Omental fat pad (tissue), 4 donors: ENCODE data around the gene GPR149. TPM values are rescaled to one million over a fixed set of nuclear protein-coding genes. Genes with fewer than 3 reads are reported as not detected.

Source experiments
- ATAC-seq: fragments of 150-250 bp; one replicate; pipeline ENCODE4 v1.9.1; 2016; ENCODE audit warnings: mild to moderate bottlenecking, moderate library complexity; ENCODE audit not compliant: low FRiP score
- DNase-seq: peaks from one replicate; pipeline ENCODE4 v3.0.0-alpha.2; 2019; ENCODE audit warnings: low spot score
- CTCF ChIP-seq, 3 donors: fragments of 450-650 bp; IDR thresholded peaks; one replicate each; pipeline ENCODE4 v1.5.1; 2016 to 2017; ENCODE audit warnings: antibody characterized with exemption in 3 of 3, mild to moderate bottlenecking in 3 of 3, moderate library complexity in 2 of 3
- total RNA-seq, 4 donors: library from RNA; depleted of rRNA; stranded (reverse); fragments of >200 nt; gene quantifications; one replicate each; pipeline ENCODE4 v1.1.0, GENCODE V29; 2016

GPR149 gene
- total RNA-seq, 4 donors from 2014 or later, result not detected

- no peak for TF ChIP-seq CTCF (IDR thresholded peaks at IDR 0.05)
- ATAC-seq, result no peak
- DNase-seq, result no peak
These were observed 1.4 kb downstream of the GPR149 start for GRCh38 chr3:154428286-154429206.

GRCh38 chr3:154427685-154428285 lies 2.2 kb downstream of the GPR149 start:
- ATAC-seq, result no peak
- no peak for DNase-seq
- no peak for TF ChIP-seq CTCF (IDR thresholded peaks at IDR 0.05)

DNA sequence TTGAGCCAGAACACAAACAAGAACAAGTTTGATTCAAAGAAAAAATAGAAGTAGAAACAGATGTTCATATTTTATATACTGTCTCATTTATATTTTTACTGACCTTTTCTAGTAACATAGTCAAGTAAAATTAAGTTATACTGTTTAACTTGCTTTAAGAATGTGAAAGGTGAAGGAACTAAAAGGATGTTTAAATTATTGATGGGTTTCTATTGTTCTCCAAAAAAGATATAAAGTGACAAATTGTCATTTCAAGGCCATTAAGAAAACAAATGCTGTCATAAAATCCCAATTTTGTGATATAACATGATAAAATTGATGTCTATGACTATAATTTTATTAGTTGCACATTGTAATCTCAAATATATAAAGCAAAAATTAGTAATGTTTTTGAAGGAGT lies 7.3 kb downstream of the GPR149 start:
- TF ChIP-seq CTCF (IDR thresholded peaks at IDR 0.05), result no peak
- DNase-seq (no peak), ATAC-seq (no peak)

DNA sequence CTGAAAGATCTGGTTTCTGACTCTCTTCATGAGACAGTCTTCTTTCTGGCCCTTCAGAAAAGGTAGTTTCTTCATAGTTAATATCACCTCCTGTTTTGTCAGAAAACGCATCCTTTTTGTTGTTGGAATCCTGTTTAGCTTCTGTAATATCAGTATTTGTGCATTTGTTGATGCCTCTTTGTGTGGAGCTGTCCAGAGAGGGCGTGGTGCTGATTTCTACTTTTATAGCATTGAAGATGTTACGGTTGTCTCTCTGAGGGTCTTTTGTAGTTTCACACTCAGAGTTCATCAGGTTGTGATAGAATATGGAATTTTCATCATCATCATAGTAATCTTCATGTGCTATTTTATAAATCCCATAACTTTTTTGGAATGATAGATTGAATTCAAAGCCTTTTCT lies 8.9 kb downstream of the GPR149 start:
- DNase-seq (no peak), ATAC-seq (no peak)
- no peak for TF ChIP-seq CTCF (IDR thresholded peaks at IDR 0.05)

GRCh38 chr3:154398084-154398967 lies 31.7 kb downstream of the GPR149 start:
- TF ChIP-seq CTCF (IDR thresholded peaks at IDR 0.05), result no peak
- no peak for DNase-seq
- ATAC-seq, result no peak

DNA sequence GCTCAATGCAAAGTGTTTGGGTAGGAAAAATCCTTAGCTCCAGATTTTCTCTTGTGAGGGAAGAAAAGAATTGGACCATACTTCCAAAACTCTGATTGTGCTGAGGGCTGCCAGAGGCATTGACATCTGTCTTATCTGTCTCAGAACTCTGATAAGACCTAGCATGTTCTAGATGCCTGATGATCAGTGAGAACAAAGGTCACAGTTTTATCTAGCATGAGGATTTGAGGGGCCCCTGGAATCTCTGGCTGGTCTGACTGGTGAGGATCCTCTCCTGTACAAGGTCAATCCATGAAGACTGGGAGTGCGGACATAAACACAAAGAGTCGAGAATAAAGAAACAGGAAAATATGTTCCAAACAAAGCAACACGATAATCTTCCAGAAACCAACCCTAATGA lies 40.1 kb downstream of the GPR149 start:
- TF ChIP-seq CTCF (IDR thresholded peaks at IDR 0.05), result no peak
- no peak for ATAC-seq
- DNase-seq, result no peak
